ENCODE measurements around the gene CYBRD1.

DNA sequence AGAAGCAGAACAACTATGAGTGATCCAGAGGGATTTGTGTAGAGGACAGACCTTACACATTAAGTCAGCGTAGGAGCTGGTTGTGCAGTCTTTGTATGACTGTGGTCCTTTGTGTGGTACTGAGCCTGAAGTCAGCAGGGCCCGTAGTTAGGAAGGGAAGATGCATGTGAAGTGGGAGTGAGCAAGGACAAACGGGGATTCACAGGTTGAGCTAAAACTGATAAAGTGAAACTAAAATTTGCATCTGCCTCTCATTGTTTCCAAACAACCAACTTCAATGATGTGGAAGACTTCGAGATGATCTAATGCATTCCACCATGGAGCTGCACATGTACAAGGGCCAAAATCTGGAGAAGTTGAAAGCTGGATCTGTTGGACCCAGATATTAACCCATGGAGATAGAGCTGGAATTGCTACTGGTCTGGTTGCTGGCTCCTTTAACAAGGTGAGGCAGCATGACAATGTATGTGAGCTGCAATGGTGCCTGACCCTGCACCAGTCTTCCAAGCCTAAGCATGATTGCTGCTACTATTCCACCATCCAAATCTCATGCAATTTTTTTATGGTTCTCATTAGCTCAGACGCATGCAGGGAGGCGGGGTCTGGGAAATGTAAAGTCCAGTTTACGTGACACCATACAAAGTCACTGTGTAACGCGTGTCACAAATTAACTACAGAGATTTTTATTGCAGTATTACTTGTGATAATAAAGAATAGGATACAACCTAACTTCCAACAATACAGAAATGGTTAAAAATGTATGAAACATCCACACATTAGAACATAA lies 12.1 kb upstream of the CYBRD1 start:
- TF ChIP-seq CTCF (IDR thresholded peaks at IDR 0.05) (no peak), EZH2 (IDR thresholded peaks at IDR 0.05; ENCODE audit: borderline replicate concordance, insufficient read depth, low read depth, low read length, poor library complexity, severe bottlenecking) (no peak)
